HepG2 (cell line): Measurements from ENCODE around the gene NUDCD2. TPM values are rescaled to one million over a fixed set of nuclear protein-coding genes. Genes with fewer than 3 reads are reported as not detected.

Source experiments
- AHR ChIP-seq: IDR thresholded peaks from 2 replicates; pipeline ENCODE4 v1.6.1; 2018; ENCODE audit warnings: missing genetic modification reagents, missing compliant biosample characterization
- BRD4 ChIP-seq: sonication (generic); formaldehyde crosslinking; IDR thresholded peaks from 2 replicates; pipeline ENCODE4 v1.4.0; 2020; ENCODE audit warnings: missing genetic modification reagents
- FOXP4 ChIP-seq: sonication (generic); formaldehyde crosslinking; IDR thresholded peaks from 2 replicates; pipeline ENCODE4 v1.4.0; 2020; ENCODE audit warnings: missing genetic modification reagents
- GATA4 ChIP-seq: sonication (generic); IDR thresholded peaks from 2 replicates; pipeline ENCODE4 v1.6.1; 2016; ENCODE audit warnings: antibody characterized with exemption, low read depth, borderline replicate concordance
- HDAC2 ChIP-seq: sonication (generic); formaldehyde crosslinking; IDR thresholded peaks from 2 replicates; pipeline ENCODE4 v1.4.0; 2020; ENCODE audit warnings: missing genetic modification reagents
- HNRNPK ChIP-seq: fragments of 200-400 bp; formaldehyde crosslinking; IDR thresholded peaks from 2 replicates; pipeline ENCODE4 v1.6.1; 2018; ENCODE audit warnings: low read length, low read depth, moderate library complexity, mild to moderate bottlenecking; ENCODE audit not compliant: poor library complexity, severe bottlenecking
- HNRNPUL1 ChIP-seq: fragments of 200-400 bp; formaldehyde crosslinking; IDR thresholded peaks from 2 replicates; pipeline ENCODE4 v1.6.1; 2017; ENCODE audit warnings: low read depth, mild to moderate bottlenecking, low read length, moderate library complexity
- MEIS1 ChIP-seq: sonication (generic); formaldehyde crosslinking; IDR thresholded peaks from 2 replicates; pipeline ENCODE4 v1.9.0; 2021; ENCODE audit warnings: mild to moderate bottlenecking, missing genetic modification reagents, moderate library complexity, borderline replicate concordance
- NFATC3 ChIP-seq: sonication (generic); formaldehyde crosslinking; IDR thresholded peaks from 2 replicates; pipeline ENCODE4 v1.5.1; 2020; ENCODE audit warnings: mild to moderate bottlenecking, missing genetic modification reagents
- NFRKB ChIP-seq: fragments of 450-650 bp; IDR thresholded peaks from 2 replicates; pipeline ENCODE4 v1.6.1; 2017
- PRDM4 ChIP-seq: sonication (generic); formaldehyde crosslinking; IDR thresholded peaks from 2 replicates; pipeline ENCODE4 v1.9.0; 2021; ENCODE audit warnings: missing genetic modification reagents, borderline replicate concordance
- SIN3A ChIP-seq: IDR thresholded peaks from 2 replicates; pipeline ENCODE4 v1.6.1; 2011; ENCODE audit warnings: low read depth, mild to moderate bottlenecking, control low read depth, low read length, borderline replicate concordance
- STAG1 ChIP-seq: sonication (generic); formaldehyde crosslinking; IDR thresholded peaks from 2 replicates; pipeline ENCODE4 v1.4.0; 2020; ENCODE audit warnings: missing genetic modification reagents
- STAT5B ChIP-seq: sonication (generic); formaldehyde crosslinking; IDR thresholded peaks from 2 replicates; pipeline ENCODE4 v1.4.0; 2020; ENCODE audit warnings: missing genetic modification reagents
- ZBTB3 ChIP-seq: sonication (generic); formaldehyde crosslinking; IDR thresholded peaks from 2 replicates; pipeline ENCODE4 v1.4.0; 2020; ENCODE audit warnings: low read depth, mild to moderate bottlenecking, moderate library complexity, missing genetic modification reagents, borderline replicate concordance
- ZFP36L1 ChIP-seq: sonication (generic); formaldehyde crosslinking; IDR thresholded peaks from 2 replicates; pipeline ENCODE4 v1.8.0; 2022; ENCODE audit warnings: mild to moderate bottlenecking, missing genetic modification reagents, moderate library complexity
- ZFP41 ChIP-seq: sonication (generic); formaldehyde crosslinking; IDR thresholded peaks from 2 replicates; pipeline ENCODE4 v1.4.0; 2020; ENCODE audit warnings: mild to moderate bottlenecking, missing genetic modification reagents, borderline replicate concordance
- ZKSCAN5 ChIP-seq: sonication (generic); formaldehyde crosslinking; IDR thresholded peaks from 2 replicates; pipeline ENCODE4 v1.5.1; 2020; ENCODE audit warnings: mild to moderate bottlenecking, missing genetic modification reagents
- ZKSCAN8 ChIP-seq: IDR thresholded peaks from 2 replicates; pipeline ENCODE4 v1.6.1; 2016; ENCODE audit warnings: borderline replicate concordance, missing genetic modification reagents, missing compliant biosample characterization
- ZNF234 ChIP-seq: sonication (generic); formaldehyde crosslinking; conservative IDR thresholded peaks from 2 replicates; pipeline ENCODE4 v1.5.1; 2020; ENCODE audit warnings: mild to moderate bottlenecking, missing genetic modification reagents
- ZNF275 ChIP-seq: sonication (generic); formaldehyde crosslinking; IDR thresholded peaks from 2 replicates; pipeline ENCODE4 v1.8.0; 2022; ENCODE audit warnings: missing genetic modification reagents, mild to moderate bottlenecking, inconsistent platforms, borderline replicate concordance
- ZNF335 ChIP-seq: sonication (generic); formaldehyde crosslinking; IDR thresholded peaks from 2 replicates; pipeline ENCODE4 v1.4.0; 2020; ENCODE audit warnings: missing genetic modification reagents
- ZNF441 ChIP-seq: sonication (generic); formaldehyde crosslinking; IDR thresholded peaks from 2 replicates; pipeline ENCODE4 v1.7.0; 2021; ENCODE audit warnings: missing genetic modification reagents, borderline replicate concordance
- ZNF446 ChIP-seq: sonication (generic); formaldehyde crosslinking; IDR thresholded peaks from 2 replicates; pipeline ENCODE4 v1.5.0; 2020; ENCODE audit warnings: mild to moderate bottlenecking, missing genetic modification reagents
- ZNF598 ChIP-seq: sonication (generic); formaldehyde crosslinking; IDR thresholded peaks from 2 replicates; pipeline ENCODE4 v1.5.1; 2020; ENCODE audit warnings: mild to moderate bottlenecking, missing genetic modification reagents, borderline replicate concordance
- ZNF678 ChIP-seq: sonication (generic); formaldehyde crosslinking; IDR thresholded peaks from 2 replicates; pipeline ENCODE4 v1.4.0; 2020; ENCODE audit warnings: mild to moderate bottlenecking, missing genetic modification reagents
- polyA plus RNA-seq, 8 experiments: library from polyadenylated mRNA; depleted of rRNA in 3 of 8; stranded (reverse) in 7 of 8; unstranded in 1 of 8; fragments of >200 nt; fragmentation: Illumina TruSeq in 4 of 8; extraction: Trizol in 4 of 8; gene quantifications; 2 replicates each; pipeline versions ENCODE4 v1.2.1 to v1.2.3, GENCODE V29; 2011 to 2016; ENCODE audit warnings: low read depth in 4 of 8, missing spikeins in 1 of 8, mixed read lengths in 1 of 8; ENCODE audit not compliant: insufficient read depth in 1 of 8
- total RNA-seq, 5 experiments: library from RNA; depleted of rRNA; stranded (reverse); fragments of >200 nt; fragmentation: Illumina TruSeq; extraction: Trizol; gene quantifications; 2 replicates each; pipeline ENCODE4 v1.2.3, GENCODE V29; 2016; ENCODE audit warnings: low read depth in 1 of 5

Gene NUDCD2
- total and polyA plus RNA-seq, 2 of the 13 experiments (the other 11 are each of a cell fraction or from before 2014, with no cell fraction given): 14.8 to 39.2 TPM

- TF ChIP-seq FOXP4 (CRISPR knock-in tag) (peak; percentile 48; the same call in 1 of the 2 replicates), ZNF441 (CRISPR knock-in tag) (no peak), ZNF335 (CRISPR knock-in tag) (peak; percentile 94), ZNF598 (CRISPR knock-in tag) (no peak; the same call in 1 of the 2 replicates), ZKSCAN5 (no peak), HNRNPUL1 (peak; percentile 74; the same call in 1 of the 2 replicates), BRD4 (CRISPR knock-in tag) (no peak), ZNF234 (CRISPR knock-in tag) (no peak), ZNF678 (CRISPR knock-in tag) (0 out of 2 replicates have a peak, but pooled peaks have one; percentile 60), HDAC2 (CRISPR knock-in tag) (peak; percentile 27; the same call in 1 of the 2 replicates), STAG1 (CRISPR knock-in tag) (no peak), NFATC3 (CRISPR knock-in tag) (no peak), NFRKB (no peak), AHR (peak; percentile 81; the same call in 1 of the 2 replicates), MEIS1 (CRISPR knock-in tag) (no peak), HNRNPK (no peak), ZFP36L1 (CRISPR knock-in tag) (no peak), PRDM4 (no peak), SIN3A (peak; percentile 81), ZBTB3 (CRISPR knock-in tag) (no peak), ZFP41 (CRISPR knock-in tag) (peak; percentile 61; the same call in 1 of the 2 replicates), ZKSCAN8 (CRISPR knock-in tag) (no peak), ZNF446 (CRISPR knock-in tag) (no peak), STAT5B (CRISPR knock-in tag) (no peak), ZNF275 (no peak; the same call in 1 of the 2 replicates), GATA4 (no peak)
Observed at GRCh38 chr5:163505368-163506094, 45.6 kb upstream of the NUDCD2 start, which contains the start of gene MAT2B (continued).
